K562 (cell line): Measurements from ENCODE around the gene NFIC. TPM values are rescaled to one million over a fixed set of nuclear protein-coding genes. Genes with fewer than 3 reads are reported as not detected.
A peak's percentile ranks its signal among the peaks of the same experiment; 100 is the strongest.

Experiments used
- ATAC-seq: fragments of 200-7000 bp; cut with Tn5 transposase; 3 replicates; pipeline ENCODE4 v1.9.1; 2020; ENCODE audit warnings: moderate library complexity
- BruUV-seq: library from RNA; stranded (reverse); fragments of 400-500 nt; replicated peaks from 2 replicates; lab custom pipeline; 2021; lab: Mats Ljungman, UMichigan
- CTCF ChIA-PET: fragments of 300-600 bp; formaldehyde crosslinking; extraction: SDS; loops from one replicate; lab custom pipeline; 2021; ENCODE audit warnings: low intra/inter-chr PET ratio; lab: Yijun Ruan, JAX
- POLR2A ChIA-PET: fragments of 300-600, 350-650 bp; sonication (Branson Sonifier 250); formaldehyde crosslinking; extraction: SDS; loops from one replicate; lab custom pipeline; 2021; ENCODE audit warnings: antibody characterized with exemption, inconsistent platforms; lab: Yijun Ruan, JAX
- DNase-seq, 4 experiments: peaks; one replicate each; pipeline versions ENCODE4 v3.0.0 to v3.0.0-alpha.2; 2011 to 2018; ENCODE audit warnings: low spot score in 3 of 4, mixed read lengths in 3 of 4; ENCODE audit errors: extremely low read depth in 1 of 4
- FAIRE-seq: peaks from 2 replicates; lab custom pipeline; 2011; peaks lifted over from hg19 to GRCh38; lab: Jason Lieb, UNC
- H2AFZ ChIP-seq: 2 replicates; pipeline ENCODE4 v1.6.0; 2011; ENCODE audit warnings: low read depth, low read length, control low read depth, inconsistent platforms
- H3K27ac ChIP-seq: fragments of 200-600 bp; 3 replicates; pipeline ENCODE4 v1.8.0; 2011; ENCODE audit warnings: low read depth, mild to moderate bottlenecking, control low read depth, inconsistent platforms, low read length, moderate library complexity, mixed read lengths; ENCODE audit errors: extremely low read depth
- H3K27me3 ChIP-seq, 2 experiments: fragments of 300-600 bp in 1 of 2; 2 replicates in 1 of 2; 3 replicates in 1 of 2; pipeline versions ENCODE4 v1.6.0 to v1.8.0; 2011; ENCODE audit warnings: inconsistent platforms in 2 of 2, low read length in 2 of 2, mild to moderate bottlenecking in 1 of 2, mixed read lengths in 1 of 2, moderate library complexity in 1 of 2; ENCODE audit not compliant: control insufficient read depth in 2 of 2, insufficient read depth in 2 of 2
- H3K36me3 ChIP-seq: fragments of 300-600 bp; 3 replicates; pipeline ENCODE4 v1.8.0; 2011; ENCODE audit warnings: mild to moderate bottlenecking, low read length, inconsistent platforms; ENCODE audit not compliant: control insufficient read depth, insufficient read depth
- H3K4me1 ChIP-seq, 2 experiments: fragments of 200-600 bp in 1 of 2; replicated peaks in 1 of 2; 2 replicates in 1 of 2; 3 replicates in 1 of 2; pipeline versions ENCODE4 v1.5.1 to v1.8.0; 2011; ENCODE audit warnings: inconsistent platforms in 2 of 2, low read length in 2 of 2, mild to moderate bottlenecking in 1 of 2, mixed read lengths in 1 of 2, moderate library complexity in 1 of 2; ENCODE audit not compliant: control insufficient read depth in 2 of 2, insufficient read depth in 2 of 2
- H3K4me2 ChIP-seq: 2 replicates; pipeline ENCODE4 v1.6.1; 2011; ENCODE audit warnings: low read length, control low read depth, inconsistent platforms, mixed read lengths; ENCODE audit not compliant: insufficient read depth
- H3K4me3 ChIP-seq: fragments of 200-600 bp; sonication (generic), shearing (Covaris generic); 2 replicates; pipeline ENCODE4 v1.5.1; 2016; ENCODE audit warnings: control low read depth, inconsistent platforms
- H3K79me2 ChIP-seq: fragments of 200-600 bp; 3 replicates; pipeline ENCODE4 v1.8.0; 2011; ENCODE audit warnings: low read length, inconsistent platforms; ENCODE audit not compliant: control insufficient read depth, insufficient read depth
- H3K9ac ChIP-seq, 2 experiments: 2 replicates each; pipeline versions ENCODE4 v1.6.0 to v1.6.1; 2011; ENCODE audit warnings: low read depth in 2 of 2, low read length in 2 of 2, control low read depth in 1 of 2, inconsistent platforms in 1 of 2, mild to moderate bottlenecking in 1 of 2, mixed read lengths in 1 of 2; ENCODE audit not compliant: insufficient read depth in 1 of 2
- H3K9me1 ChIP-seq: one replicate; pipeline ENCODE4 v1.6.0; 2011; ENCODE audit warnings: inconsistent platforms, mild to moderate bottlenecking, low read length, moderate library complexity; ENCODE audit not compliant: control insufficient read depth, insufficient read depth
- H3K9me3 ChIP-seq: replicated peaks from 2 replicates; pipeline ENCODE4 v1.5.1; 2011; ENCODE audit warnings: low read depth, low read length, inconsistent platforms; ENCODE audit not compliant: control insufficient read depth, insufficient read depth
- H4K20me1 ChIP-seq: replicated peaks from 2 replicates; pipeline ENCODE4 v1.6.1; 2011; ENCODE audit warnings: low read length, inconsistent platforms, mixed read lengths; ENCODE audit not compliant: control insufficient read depth, insufficient read depth
- ATF7 ChIP-seq: fragments of 450-650 bp; IDR thresholded peaks from 2 replicates; pipeline ENCODE4 v1.7.1; 2014; ENCODE audit warnings: mild to moderate bottlenecking, moderate library complexity
- BCLAF1 ChIP-seq, 2 experiments: fragments of 450-650 bp in 1 of 2; IDR thresholded peaks; 2 replicates each; pipeline ENCODE4 v1.6.1; 2011 to 2017; ENCODE audit warnings: low read depth in 2 of 2, antibody characterized with exemption in 1 of 2, borderline replicate concordance in 1 of 2, low read length in 1 of 2, mild to moderate bottlenecking in 1 of 2, mixed read lengths in 1 of 2; ENCODE audit not compliant: control insufficient read depth in 1 of 2
- E2F6 ChIP-seq, 2 experiments: IDR thresholded peaks; 2 replicates each; pipeline ENCODE4 v1.6.1; 2011; ENCODE audit warnings: borderline replicate concordance in 1 of 2, control low read depth in 1 of 2, low read depth in 1 of 2, low read length in 1 of 2, mild to moderate bottlenecking in 1 of 2, mixed read lengths in 1 of 2, moderate library complexity in 1 of 2; ENCODE audit not compliant: insufficient read depth in 1 of 2, insufficient read length in 1 of 2, poor library complexity in 1 of 2, severe bottlenecking in 1 of 2; ENCODE audit errors: extremely low read depth in 1 of 2
- EP400 ChIP-seq: fragments of 450-650 bp; IDR thresholded peaks from 2 replicates; pipeline ENCODE4 v1.6.1; 2017; ENCODE audit warnings: antibody characterized with exemption, mild to moderate bottlenecking, moderate library complexity
- GATAD2B ChIP-seq: fragments of 450-650 bp; IDR thresholded peaks from 2 replicates; pipeline ENCODE4 v1.6.1; 2017; ENCODE audit warnings: mild to moderate bottlenecking, borderline replicate concordance
- NCOA1 ChIP-seq: fragments of 450-650 bp; IDR thresholded peaks from 2 replicates; pipeline ENCODE4 v1.6.1; 2016; ENCODE audit warnings: low read depth
- PPARD ChIP-seq: fragments of 250-450 bp; sonication (Bioruptor Pico); IDR thresholded peaks from 2 replicates; pipeline ENCODE4 v1.8.0; 2022; ENCODE audit warnings: inconsistent platforms, mild to moderate bottlenecking, moderate library complexity
- SIRT6 ChIP-seq: IDR thresholded peaks from one replicate; pipeline ENCODE4 v1.6.1; 2012; ENCODE audit warnings: low read depth, mild to moderate bottlenecking, control low read depth, inconsistent platforms, low read length, moderate library complexity
- ZBTB8A ChIP-seq: fragments of 450-650 bp; IDR thresholded peaks from 2 replicates; pipeline ENCODE4 v1.6.1; 2018; ENCODE audit warnings: mild to moderate bottlenecking, moderate library complexity; ENCODE audit not compliant: partially characterized antibody
- ZNF347 ChIP-seq: fragments of 450-650 bp; formaldehyde crosslinking; IDR thresholded peaks from 2 replicates; pipeline ENCODE4 v1.4.0; 2020; ENCODE audit warnings: low read depth, mild to moderate bottlenecking, moderate library complexity
- ZNF79 ChIP-seq: fragments of 250-450 bp; sonication (Bioruptor Pico); IDR thresholded peaks from 2 replicates; pipeline ENCODE4 v1.4.0; 2020; ENCODE audit warnings: low read depth, mild to moderate bottlenecking, moderate library complexity
- WGBS: fragments of 100-300 bp; shearing (Covaris generic); methylation state at CpG from one replicate; pipeline ENCODE4 v1.1.6; 2016; ENCODE audit warnings: low coverage, mixed read lengths; ENCODE audit not compliant: insufficient coverage; ENCODE audit errors: missing lambda C conversion rate; 5-methylcytosine and 5-hydroxymethylcytosine counted together
- in situ Hi-C: fragments of 300-500 bp; cut with MboI; formaldehyde crosslinking; loops from 4 replicates; pipeline ENCODE4 v1.15.0; 2018; ENCODE audit warnings: inconsistent platforms, mixed read lengths
- intact Hi-C: fragments of 100-400 bp; cut with micrococcal nuclease; formaldehyde crosslinking; loops from 2 replicates; pipeline ENCODE4 v1.14.2; 2022
- polyA plus RNA-seq, 8 experiments: library from polyadenylated mRNA; depleted of rRNA in 4 of 8; stranded (reverse) in 5 of 8; unstranded in 3 of 8; fragments of >200 nt; fragmentation: Nextera tagmentation in 2 of 8; fragmentation: Illumina TruSeq in 1 of 8; extraction: Ambion mirVana in 2 of 8; extraction: Trizol in 1 of 8; gene quantifications; 2 replicates each; pipeline versions ENCODE4 v1.2.1 to v1.2.3, GENCODE V29; 2011 to 2014; ENCODE audit warnings: inconsistent platforms in 1 of 8, missing spikeins in 1 of 8
- total RNA-seq, 7 experiments: library from RNA; depleted of rRNA in 6 of 7; stranded (reverse); fragments of >200 nt in 6 of 7; fragmentation: Illumina TruSeq in 2 of 7; extraction: Trizol in 2 of 7; gene quantifications; 2 replicates each; pipeline versions ENCODE4 v1.2.1 to v1.2.3, GENCODE V29; 2011 to 2021; ENCODE audit warnings: low replicate concordance in 1 of 7
- TF ChIP-seq, protein P1 (sequence below), 2 experiments: fragments of 250-450 bp in 1 of 2; fragments of 450-650 bp in 1 of 2; sonication (Bioruptor Pico) in 1 of 2; IDR thresholded peaks; 2 replicates each; pipeline versions ENCODE4 v1.6.1 to v1.8.0; 2016 to 2021; ENCODE audit warnings: mild to moderate bottlenecking in 2 of 2, moderate library complexity in 2 of 2, missing compliant biosample characterization in 1 of 2, missing genetic modification characterization in 1 of 2
- TF ChIP-seq, protein P2 (sequence below): fragments of 250-450 bp; sonication (Bioruptor Pico); IDR thresholded peaks from 2 replicates; pipeline ENCODE4 v1.8.0; 2021; ENCODE audit warnings: moderate library complexity, mild to moderate bottlenecking, inconsistent platforms

Gene NFIC
- total and polyA plus RNA-seq, 9 of the 15 experiments (the other 6 are each of a cell fraction or from before 2014, with no cell fraction given): 0.71 to 62.1 (median 6.9) TPM

- H3K36me3 ChIP-seq: peaks cover 86% of the 10 kb centered on the region
- no peak overlapping the region for H3K4me3 ChIP-seq
- peaks cover 5% of the 10 kb centered on the region; the same call in 2 of the 3 replicates for H3K79me2 ChIP-seq
- POLR2A ChIA-PET: interaction anchor here (0.6 kb wide), 1 partner anchor 59 kb away, joined by 4 read pairs; no protein-coding TSS in a partner anchor
- no peaks in the 10 kb centered on the region for H3K9me3 ChIP-seq
- H3K9me1 ChIP-seq: no peaks in the 10 kb centered on the region
- peaks cover 8% of the 10 kb centered on the region for H4K20me1 ChIP-seq
- no peak overlapping the region for H2AFZ ChIP-seq
- H3K27ac ChIP-seq: no peak overlapping the region
- no peaks in the 10 kb centered on the region for H3K27me3 ChIP-seq
- H3K9ac ChIP-seq: no peak overlapping the region
- H3K4me2 ChIP-seq: no peak overlapping the region
- WGBS: 85% methylated on average over 18 of the region's 26 CpGs
- BruUV-seq: no TSS peak
- ATAC-seq (peak; percentile 73), DNase-seq (peak; percentile 45 to 54 (median 50)), FAIRE-seq (no peak)
- in situ Hi-C loops (no loop called here), intact Hi-C loops (no loop called here)
- CTCF ChIA-PET: no interaction called here
- H3K4me1 ChIP-seq: peaks cover 0 to 47% of the 10 kb centered on the region in 2 experiments; a peak in 2 of 5 replicates
- TF ChIP-seq PPARD (no peak), ZBTB8A (no peak), SIRT6 (no peak), BCLAF1 (IDR thresholded peaks at IDR 0.05; ENCODE audit: borderline replicate concordance in 1 of 2, control insufficient read depth in 1 of 2, low read depth in 2 of 2, low read length in 1 of 2) (no peak), ZNF79 (no peak), EP400 (no peak), ATF7 (peak; percentile 48), ZNF347 (no peak), GATAD2B (no peak), E2F6 (IDR thresholded peaks at IDR 0.05; ENCODE audit: borderline replicate concordance in 1 of 2, extremely low read depth in 1 of 2, insufficient read depth in 1 of 2, insufficient read length in 1 of 2, low read depth in 1 of 2, low read length in 1 of 2, poor library complexity in 1 of 2, severe bottlenecking in 1 of 2) (no peak), NCOA1 (no peak)
- TF ChIP-seq, protein P1, sequence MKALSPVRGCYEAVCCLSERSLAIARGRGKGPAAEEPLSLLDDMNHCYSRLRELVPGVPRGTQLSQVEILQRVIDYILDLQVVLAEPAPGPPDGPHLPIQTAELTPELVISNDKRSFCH (CRISPR knock-in tag; IDR thresholded peaks at IDR 0.05): no peak
- TF ChIP-seq, protein P1 (tag; IDR thresholded peaks at IDR 0.05): no peak
- TF ChIP-seq, protein P2, sequence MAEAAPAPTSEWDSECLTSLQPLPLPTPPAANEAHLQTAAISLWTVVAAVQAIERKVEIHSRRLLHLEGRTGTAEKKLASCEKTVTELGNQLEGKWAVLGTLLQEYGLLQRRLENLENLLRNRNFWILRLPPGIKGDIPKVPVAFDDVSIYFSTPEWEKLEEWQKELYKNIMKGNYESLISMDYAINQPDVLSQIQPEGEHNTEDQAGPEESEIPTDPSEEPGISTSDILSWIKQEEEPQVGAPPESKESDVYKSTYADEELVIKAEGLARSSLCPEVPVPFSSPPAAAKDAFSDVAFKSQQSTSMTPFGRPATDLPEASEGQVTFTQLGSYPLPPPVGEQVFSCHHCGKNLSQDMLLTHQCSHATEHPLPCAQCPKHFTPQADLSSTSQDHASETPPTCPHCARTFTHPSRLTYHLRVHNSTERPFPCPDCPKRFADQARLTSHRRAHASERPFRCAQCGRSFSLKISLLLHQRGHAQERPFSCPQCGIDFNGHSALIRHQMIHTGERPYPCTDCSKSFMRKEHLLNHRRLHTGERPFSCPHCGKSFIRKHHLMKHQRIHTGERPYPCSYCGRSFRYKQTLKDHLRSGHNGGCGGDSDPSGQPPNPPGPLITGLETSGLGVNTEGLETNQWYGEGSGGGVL (CRISPR knock-in tag): no peak
Measured at GRCh38 chr19:3459089-3459881, 92.9 kb downstream of the NFIC start.
